Left ventricle myocardium inferior (tissue), 1 donor: ENCODE measurements around the gene EFR3B. TPM values are rescaled to one million over a fixed set of nuclear protein-coding genes. Genes with fewer than 3 reads are reported as not detected.

ENCODE experiments used
- DNase-seq: peaks from one replicate; pipeline ENCODE4 v3.0.0-alpha.2; 2020
- H3K27ac ChIP-seq: fragments of 200-600 bp; replicated peaks from 2 replicates; pipeline ENCODE4 v1.8.0; 2021
- H3K27me3 ChIP-seq: fragments of 200-600 bp; 2 replicates; pipeline ENCODE4 v1.8.0; 2021; ENCODE audit warnings: low read depth
- H3K36me3 ChIP-seq: fragments of 200-600 bp; 2 replicates; pipeline ENCODE4 v1.8.0; 2021
- H3K4me1 ChIP-seq: fragments of 200-600 bp; 2 replicates; pipeline ENCODE4 v1.8.0; 2021
- H3K4me3 ChIP-seq: fragments of 200-600 bp; 2 replicates; pipeline ENCODE4 v1.8.0; 2021; ENCODE audit warnings: mild to moderate bottlenecking, moderate library complexity
- H3K9me3 ChIP-seq: fragments of 200-600 bp; replicated peaks from 2 replicates; pipeline ENCODE4 v1.8.0; 2021
- CTCF ChIP-seq: fragments of 200-600 bp; IDR thresholded peaks from 2 replicates; pipeline ENCODE4 v1.8.0; 2021; ENCODE audit warnings: antibody characterized with exemption, mild to moderate bottlenecking, borderline replicate concordance
- intact Hi-C: fragments of 100-400 bp; cut with micrococcal nuclease; formaldehyde crosslinking; loops from one replicate; pipeline ENCODE4 v1.11.0; 2022
- total RNA-seq: library from RNA; stranded (reverse); fragmentation: NEBNext Ultra II Directional; extraction: Animal tissue kit (Norgen Biotek cat#: 25700); gene quantifications from one replicate; pipeline ENCODE4 v1.2.1, GENCODE V29; 2021
- donor health status: DM: no; HTN: yes; CAD: no; lungs with severe emphysema.

Gene EFR3B
- total RNA-seq, 1 donor from 2014 or later: 8.7 TPM

DNA sequence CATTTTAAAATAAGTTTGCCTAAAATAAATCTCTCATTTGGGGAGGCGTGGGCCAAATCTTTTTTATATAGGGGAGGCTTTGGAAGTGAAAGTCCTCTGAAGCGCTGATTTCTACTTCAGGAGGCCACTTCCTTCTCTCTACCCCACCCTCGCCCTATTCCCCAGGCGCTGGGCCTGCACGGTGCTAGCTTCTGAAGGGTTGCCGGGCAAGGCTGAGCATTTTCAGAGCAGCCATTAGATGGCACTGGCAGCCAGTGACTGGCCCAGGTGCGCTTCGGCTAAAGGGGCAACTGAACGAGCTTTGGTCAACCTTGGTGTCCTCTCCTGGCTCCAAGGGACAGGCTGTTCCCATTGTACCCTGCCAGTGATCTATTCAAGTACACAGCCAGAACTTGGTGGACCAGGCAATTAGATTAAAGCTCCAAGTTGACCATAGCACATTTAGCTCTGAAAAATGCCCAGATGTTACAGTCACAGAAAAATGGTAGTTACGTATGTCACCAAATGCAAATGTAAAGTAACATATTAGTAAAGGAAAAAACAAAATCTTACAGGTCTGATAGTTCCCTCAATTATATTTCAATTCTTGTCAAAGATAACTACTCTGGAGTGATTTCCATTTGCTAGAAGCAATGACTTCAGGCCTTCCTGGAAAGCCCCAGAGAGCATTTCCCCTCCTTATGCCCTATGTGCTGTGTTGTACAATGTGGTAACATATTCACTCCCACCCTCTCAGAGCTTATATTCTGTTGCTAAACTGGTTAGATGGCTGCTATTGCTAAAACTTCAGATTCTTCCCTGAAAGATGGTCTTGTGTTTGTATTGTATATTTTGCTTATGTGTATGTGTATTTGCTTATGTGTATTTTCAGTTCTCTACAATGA lies 124.4 kb downstream of the EFR3B start:
- H3K36me3 ChIP-seq: no peaks in the 10 kb centered on the region
- H3K4me1 ChIP-seq: peaks cover 22% of the 10 kb centered on the region
- no peaks in the 10 kb centered on the region for H3K9me3 ChIP-seq
- DNase-seq: no peak
- H3K27me3 ChIP-seq: peaks cover 94% of the 10 kb centered on the region
- no peak overlapping the region for H3K27ac ChIP-seq
- no peak overlapping the region for H3K4me3 ChIP-seq
- TF ChIP-seq CTCF: peak; percentile 41
- intact Hi-C loops: no loop called here

- peak within 1 kb of the TSS; percentile 68 for H3K4me3 ChIP-seq
- peaks cover 93% of the 10 kb centered on the region for H3K27me3 ChIP-seq
- no peak within 1 kb of the TSS for H3K27ac ChIP-seq
- H3K36me3 ChIP-seq: no peaks in the 10 kb centered on the region
- intact Hi-C loops: no loop called here
- H3K9me3 ChIP-seq: no peaks in the 10 kb centered on the region
- peaks cover 17% of the 10 kb centered on the region for H3K4me1 ChIP-seq
- no peak for DNase-seq
- TF ChIP-seq CTCF: no peak
These were observed 126.6 kb downstream of the EFR3B start, which contains the start of gene POMC for GRCh38 chr2:25168256-25169072. Gene POMC, minus strand, starts transcription at chr2:25168580. Its CDS starts 3,808 bp downstream, at chr2:25164772.

DNA sequence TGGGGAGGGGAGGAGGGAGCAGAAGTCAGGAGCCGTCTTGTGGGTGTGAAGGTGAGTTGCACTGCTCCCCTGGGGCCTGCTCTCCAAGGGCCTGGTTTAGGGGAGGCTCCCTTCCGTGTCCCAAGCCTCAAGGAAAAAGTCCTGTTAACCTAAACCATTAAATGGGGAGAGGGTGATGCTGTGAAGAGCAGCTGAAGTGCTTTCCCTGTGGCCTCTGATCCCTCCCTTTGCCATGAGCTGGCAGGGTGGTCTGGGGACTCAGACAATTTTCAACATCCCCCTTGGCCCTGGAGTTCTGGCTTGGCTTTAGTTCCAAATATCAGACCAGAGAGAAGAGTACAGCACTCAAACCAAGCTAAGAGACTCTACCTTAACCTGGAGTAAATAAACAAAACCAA lies 127.2 kb downstream of the EFR3B start:
- H3K36me3 ChIP-seq: no peaks in the 10 kb centered on the region
- H3K4me1 ChIP-seq: peaks cover 17% of the 10 kb centered on the region
- peaks cover 90% of the 10 kb centered on the region for H3K27me3 ChIP-seq
- DNase-seq: no peak
- no peaks in the 10 kb centered on the region for H3K9me3 ChIP-seq
- intact Hi-C loops: no loop called here
- no peak for TF ChIP-seq CTCF
- H3K4me3 ChIP-seq: peak overlapping the region; percentile 68
- H3K27ac ChIP-seq: no peak overlapping the region

DNA sequence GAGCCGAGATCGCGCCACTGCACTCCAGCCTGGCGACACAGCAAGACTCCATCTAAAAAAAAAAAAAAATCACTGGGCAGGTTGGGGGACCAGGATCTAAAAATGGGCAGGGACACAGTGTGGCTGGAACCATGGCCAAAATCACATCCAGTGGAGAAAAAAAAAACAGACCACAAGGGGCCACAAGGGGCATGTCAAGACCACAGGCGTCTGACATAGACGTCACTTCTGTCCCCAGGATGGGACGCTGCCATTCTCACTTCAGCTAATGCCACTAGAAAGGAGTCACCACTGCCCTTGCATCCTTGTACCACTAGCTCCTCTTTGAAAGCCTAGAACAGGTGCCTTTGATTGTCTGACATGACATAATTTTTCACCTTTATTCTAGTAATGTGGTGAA lies 129.0 kb downstream of the EFR3B start:
- no peak for DNase-seq
- Histone ChIP-seq H3K27me3 (peaks cover 89% of the 10 kb centered on the region), H3K4me3 (no peak overlapping the region), H3K9me3 (no peaks in the 10 kb centered on the region), H3K36me3 (no peaks in the 10 kb centered on the region), H3K27ac (no peak overlapping the region), H3K4me1 (peaks cover 17% of the 10 kb centered on the region)
- intact Hi-C loops: no loop called here
- no peak for TF ChIP-seq CTCF

GRCh38 chr2:25173719-25174118 lies 131.8 kb downstream of the EFR3B start:
- intact Hi-C loops: no loop called here

More at GRCh38 chr2:25173719-25174118, 131.8 kb downstream of the EFR3B start:
- Histone ChIP-seq H3K36me3 (no peaks in the 10 kb centered on the region), H3K9me3 (no peaks in the 10 kb centered on the region), H3K4me3 (no peak overlapping the region), H3K27ac (no peak overlapping the region), H3K27me3 (peaks cover 76% of the 10 kb centered on the region), H3K4me1 (peaks cover under 1% of the 10 kb centered on the region)
- TF ChIP-seq CTCF: no peak
- no peak for DNase-seq
